ENCODE results near the gene ELK3. TPM values are rescaled to one million over a fixed set of nuclear protein-coding genes. Genes with fewer than 3 reads are reported as not detected.

The ELK3 gene
- polyA plus RNA-seq, 2 of the 4 experiments (the other 2 are of a cell fraction): 33.1 to 38.6 TPM

DNA sequence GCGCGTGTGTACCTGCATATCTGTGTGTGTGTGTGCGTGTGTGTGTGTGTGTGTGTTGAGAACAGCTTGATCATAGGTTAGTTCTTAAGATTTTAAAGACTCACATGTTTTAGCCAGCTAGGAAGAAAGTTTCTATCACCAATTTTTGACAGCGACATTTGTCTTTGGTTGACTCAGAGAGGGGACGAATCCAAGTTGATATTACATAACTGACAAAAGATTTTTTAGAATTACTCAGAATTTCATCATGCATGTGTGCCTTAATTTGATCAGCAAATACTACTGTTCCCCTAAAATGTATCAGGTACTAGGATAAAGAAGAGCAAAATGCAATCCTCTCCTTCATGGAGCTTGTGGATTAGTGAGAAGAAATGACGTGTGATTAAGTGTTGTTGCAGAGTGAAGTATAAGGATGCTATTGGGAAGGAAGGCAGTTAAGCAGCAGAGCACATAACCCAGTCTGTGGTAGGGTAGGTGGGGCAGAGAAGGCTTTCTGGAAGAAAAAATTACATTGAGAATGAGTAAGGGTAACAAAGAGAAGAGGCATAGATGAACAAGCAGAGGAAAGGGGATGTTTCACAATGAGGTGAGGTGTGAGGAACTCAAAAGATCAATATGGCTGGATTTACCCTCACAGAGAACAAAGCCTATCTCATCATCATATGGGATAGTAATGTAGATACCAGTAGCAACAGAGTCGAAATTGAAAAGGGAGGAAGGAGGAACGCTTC is 77.5 kb downstream of the ELK3 start:
- DNase-seq (ENCODE audit: low read depth in 1 of 2, low spot score in 1 of 2) (no peak), FAIRE-seq (no peak), ATAC-seq (no peak)
- H3K4me1 ChIP-seq: no peaks in the 10 kb centered on the region
- no peak overlapping the region for H3K4me2 ChIP-seq
- POLR2A ChIA-PET: no interaction called here
- TF ChIP-seq CHD2 (IDR thresholded peaks at IDR 0.05; ENCODE audit: low read length, partially characterized antibody) (no peak), KDM1A (IDR thresholded peaks at IDR 0.05; ENCODE audit: low read depth) (no peak), BHLHE40 (IDR thresholded peaks at IDR 0.05; ENCODE audit: low read depth, low read length) (no peak), KDM5A (IDR thresholded peaks at IDR 0.05) (no peak), CBX8 (IDR thresholded peaks at IDR 0.05) (no peak), ESRRA (IDR thresholded peaks at IDR 0.05; ENCODE audit: borderline replicate concordance, low read length) (no peak), TP53 (CRISPR knock-in tag; IDR thresholded peaks at IDR 0.05) (no peak)
- no peak overlapping the region; a peak in 1 of 6 replicates for H3K27ac ChIP-seq
- H3K4me3 ChIP-seq: no peak overlapping the region
- CTCF ChIA-PET: interaction anchor here (0.6 to 0.8 kb wide), 2 partner anchors 9 to 222 kb away, joined by 3 read pairs; no protein-coding TSS in a partner anchor
- no peaks in the 10 kb centered on the region for H3K9me3 ChIP-seq
- WGBS (ENCODE audit: missing lambda C conversion rate): 77% methylated on average over 8 of the region's 8 CpGs

DNA sequence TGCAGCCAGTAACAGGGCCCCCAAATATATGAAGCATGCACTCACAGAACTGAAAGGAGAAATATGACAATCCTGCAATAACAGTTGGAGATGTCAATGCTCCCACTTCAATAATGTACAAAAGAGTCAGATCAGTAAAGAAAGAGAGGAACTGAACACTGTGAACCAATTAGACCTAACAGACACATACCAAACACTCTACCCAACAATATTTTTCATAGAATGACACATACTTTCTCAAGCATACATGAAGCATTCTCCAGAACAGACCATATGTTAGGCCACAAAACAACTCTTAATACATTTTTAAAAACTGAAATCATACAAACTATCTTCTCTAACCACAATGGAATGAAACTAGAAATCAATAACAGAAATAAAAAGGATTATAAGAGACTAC is 80.2 kb downstream of the ELK3 start:
- CTCF ChIA-PET: no interaction called here
- Histone ChIP-seq H3K4me1 (no peaks in the 10 kb centered on the region), H3K4me3 (no peak overlapping the region), H3K4me2 (no peak overlapping the region), H3K27ac (no peak overlapping the region), H3K9me3 (no peaks in the 10 kb centered on the region)
- POLR2A ChIA-PET: no interaction called here
- TF ChIP-seq KDM1A (IDR thresholded peaks at IDR 0.05; ENCODE audit: low read depth): no peak
- TF ChIP-seq FOXS1 (CRISPR knock-in tag; IDR thresholded peaks at IDR 0.05): no peak
- TF ChIP-seq ZSCAN20 (CRISPR knock-in tag; IDR thresholded peaks at IDR 0.05): no peak
- no peak for TF ChIP-seq RFX5 (IDR thresholded peaks at IDR 0.05)
- no peak for TF ChIP-seq POLR2AphosphoS2 (conservative IDR thresholded peaks at IDR 0.05; ENCODE audit: low read length)
- no peak for TF ChIP-seq CHD4 (IDR thresholded peaks at IDR 0.05; ENCODE audit: borderline replicate concordance)
- TF ChIP-seq CHD2 (IDR thresholded peaks at IDR 0.05; ENCODE audit: low read length, partially characterized antibody): no peak
- TF ChIP-seq, protein P1, sequence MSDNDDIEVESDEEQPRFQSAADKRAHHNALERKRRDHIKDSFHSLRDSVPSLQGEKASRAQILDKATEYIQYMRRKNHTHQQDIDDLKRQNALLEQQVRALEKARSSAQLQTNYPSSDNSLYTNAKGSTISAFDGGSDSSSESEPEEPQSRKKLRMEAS (IDR thresholded peaks at IDR 0.05): no peak
- no peak for TF ChIP-seq FOSL2 (IDR thresholded peaks at IDR 0.05)
- no peak for TF ChIP-seq FOSL2 (CRISPR knock-in tag; IDR thresholded peaks at IDR 0.05)
- no peak for TF ChIP-seq EP300 (IDR thresholded peaks at IDR 0.05)
- no peak for TF ChIP-seq SREBF2 (IDR thresholded peaks at IDR 0.05)
- TF ChIP-seq PHF8 (IDR thresholded peaks at IDR 0.05; ENCODE audit: borderline replicate concordance, low read depth): no peak
- TF ChIP-seq JUNB (IDR thresholded peaks at IDR 0.05): no peak
- no peak for TF ChIP-seq HOXB5 (CRISPR knock-in tag; IDR thresholded peaks at IDR 0.05)
- FAIRE-seq: no peak
- no peak for ATAC-seq
- no peak for DNase-seq (ENCODE audit: low read depth in 1 of 2, low spot score in 1 of 2)

DNA sequence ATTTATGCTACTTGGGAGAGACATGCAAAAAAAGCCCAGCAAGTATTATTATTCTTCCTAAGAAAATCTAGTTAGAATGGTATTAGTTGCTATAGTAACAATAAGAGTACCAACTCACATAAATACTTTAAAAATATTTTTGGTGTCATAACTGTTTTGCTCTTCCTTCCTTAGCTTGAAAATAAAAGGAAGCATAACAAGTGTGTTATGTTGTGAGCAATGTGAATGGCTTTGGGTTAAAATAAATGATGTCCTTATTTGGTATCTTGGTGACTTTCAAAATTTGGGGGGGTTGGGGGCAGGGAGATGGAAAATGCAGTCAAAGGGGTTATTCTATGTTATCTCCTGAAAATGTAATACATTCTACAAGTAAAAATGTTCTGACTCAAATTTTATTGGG is 91.0 kb downstream of the ELK3 start:
- Histone ChIP-seq H3K4me2 (no peak overlapping the region), H3K4me1 (no peaks in the 10 kb centered on the region), H3K4me3 (no peak overlapping the region), H3K27ac (no peak overlapping the region), H3K9me3 (no peaks in the 10 kb centered on the region)
- no peak for ATAC-seq
- no peak for DNase-seq (ENCODE audit: low read depth in 1 of 2, low spot score in 1 of 2)
- no peak for FAIRE-seq
- ChIA-PET POLR2A (no interaction called here), CTCF (no interaction called here)
- TF ChIP-seq HOXB13 (CRISPR knock-in tag; IDR thresholded peaks at IDR 0.05; ENCODE audit: low read depth): no peak
- no peak for TF ChIP-seq KDM5A (IDR thresholded peaks at IDR 0.05)
- no peak for TF ChIP-seq NR3C1 (IDR thresholded peaks at IDR 0.05)
- no peak for TF ChIP-seq HOXA7 (CRISPR knock-in tag; IDR thresholded peaks at IDR 0.05)
- TF ChIP-seq FOSB (CRISPR knock-in tag; IDR thresholded peaks at IDR 0.05): no peak
- TF ChIP-seq TFCP2L1 (CRISPR knock-in tag; IDR thresholded peaks at IDR 0.05): no peak
- TF ChIP-seq RCOR1 (IDR thresholded peaks at IDR 0.05; ENCODE audit: low read depth, low read length): no peak
- no peak for TF ChIP-seq MAZ (IDR thresholded peaks at IDR 0.05; ENCODE audit: borderline replicate concordance, low read depth, low read length)
- TF ChIP-seq, protein P2, sequence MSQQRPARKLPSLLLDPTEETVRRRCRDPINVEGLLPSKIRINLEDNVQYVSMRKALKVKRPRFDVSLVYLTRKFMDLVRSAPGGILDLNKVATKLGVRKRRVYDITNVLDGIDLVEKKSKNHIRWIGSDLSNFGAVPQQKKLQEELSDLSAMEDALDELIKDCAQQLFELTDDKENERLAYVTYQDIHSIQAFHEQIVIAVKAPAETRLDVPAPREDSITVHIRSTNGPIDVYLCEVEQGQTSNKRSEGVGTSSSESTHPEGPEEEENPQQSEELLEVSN (IDR thresholded peaks at IDR 0.05; ENCODE audit: borderline replicate concordance, low read depth): no peak
- no peak for TF ChIP-seq CEBPB (IDR thresholded peaks at IDR 0.05)
- TF ChIP-seq MYC (IDR thresholded peaks at IDR 0.05; ENCODE audit: borderline replicate concordance, low read length): no peak
- no peak for TF ChIP-seq CHD4 (IDR thresholded peaks at IDR 0.05; ENCODE audit: borderline replicate concordance)
- no peak for TF ChIP-seq ZSCAN20 (CRISPR knock-in tag; IDR thresholded peaks at IDR 0.05)
- no peak for TF ChIP-seq CBX2 (IDR thresholded peaks at IDR 0.05; ENCODE audit: borderline replicate concordance, low read depth)
- TF ChIP-seq, protein P3, sequence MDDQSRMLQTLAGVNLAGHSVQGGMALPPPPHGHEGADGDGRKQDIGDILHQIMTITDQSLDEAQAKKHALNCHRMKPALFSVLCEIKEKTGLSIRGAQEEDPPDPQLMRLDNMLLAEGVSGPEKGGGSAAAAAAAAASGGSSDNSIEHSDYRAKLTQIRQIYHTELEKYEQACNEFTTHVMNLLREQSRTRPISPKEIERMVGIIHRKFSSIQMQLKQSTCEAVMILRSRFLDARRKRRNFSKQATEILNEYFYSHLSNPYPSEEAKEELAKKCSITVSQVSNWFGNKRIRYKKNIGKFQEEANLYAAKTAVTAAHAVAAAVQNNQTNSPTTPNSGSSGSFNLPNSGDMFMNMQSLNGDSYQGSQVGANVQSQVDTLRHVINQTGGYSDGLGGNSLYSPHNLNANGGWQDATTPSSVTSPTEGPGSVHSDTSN (IDR thresholded peaks at IDR 0.05): no peak

All from A549 (cell line).